ENCODE measurements around the gene SPTAN1.
"Not testable (repeated sequence)": the region's sequence is repeated elsewhere in the genome, so short reads cannot be mapped to it uniquely, and the experiment has no call there.

Gene SPTAN1

DNA sequence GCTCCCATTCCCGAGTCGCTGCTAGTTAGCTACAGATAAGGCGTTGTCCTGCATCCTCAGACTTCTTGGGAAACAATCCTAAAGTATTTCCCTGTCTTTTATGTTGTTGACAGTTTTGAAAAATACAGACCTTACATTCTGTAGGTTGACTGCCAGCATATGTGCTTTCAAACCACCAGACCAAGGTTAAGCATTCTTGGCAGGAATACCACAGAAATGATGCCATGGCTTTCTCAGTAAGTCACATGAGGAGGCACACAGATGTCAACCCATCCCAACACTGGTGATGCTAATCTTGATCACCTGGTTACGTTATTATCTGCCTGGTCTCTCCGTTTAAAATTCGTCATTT lies 47.0 kb upstream of the SPTAN1 start:
- H4K8ac ChIP-seq (ENCODE audit: low read length), result no peak overlapping the region
- H3K9me3 ChIP-seq (ENCODE audit: control insufficient read depth, low read length), result no peaks in the 10 kb centered on the region
- peak overlapping the region; percentile 98 for H3K9ac ChIP-seq (ENCODE audit: low read length)
- H3K36me3 ChIP-seq (ENCODE audit: control insufficient read depth in 1 of 2, insufficient read depth in 2 of 2, low read depth in 1 of 2, low read length in 2 of 2), result peaks cover 12 to 31% of the 10 kb centered on the region in 2 experiments
- no peak overlapping the region for H2AFZ ChIP-seq (ENCODE audit: low read depth, low read length)
- H3K4me1 ChIP-seq (ENCODE audit: control insufficient read depth, insufficient read depth, low read depth, low read length), result peaks cover 7% of the 10 kb centered on the region
- H3K14ac ChIP-seq (ENCODE audit: low read length in 2 of 2), result no peak overlapping the region
- no peaks in the 10 kb centered on the region for H3K27me3 ChIP-seq (ENCODE audit: control insufficient read depth in 1 of 2, insufficient read depth in 1 of 2, low read length in 2 of 2)
- no peak overlapping the region for H2BK12ac ChIP-seq (ENCODE audit: low read length in 2 of 2)
- no peak overlapping the region for H2BK5ac ChIP-seq (ENCODE audit: low read depth, low read length, poor library complexity, severe bottlenecking)
- peaks cover 14% of the 10 kb centered on the region for H3K79me1 ChIP-seq (replicated peaks; ENCODE audit: low read length, poor library complexity, severe bottlenecking)
- no peak overlapping the region for H2AK5ac ChIP-seq (ENCODE audit: low read length, severe bottlenecking)
- no peak overlapping the region for H3K23ac ChIP-seq (ENCODE audit: low read length in 2 of 2)
- H3K18ac ChIP-seq (ENCODE audit: low read depth in 1 of 2, low read length in 2 of 2), result no peak overlapping the region
- WGBS, result 81% methylated on average over 3 of the region's 6 CpGs
- H3K4me2 ChIP-seq (ENCODE audit: low read length, poor library complexity, severe bottlenecking), result peak overlapping the region; percentile 93
- H4K91ac ChIP-seq (ENCODE audit: low read length), result no peak overlapping the region
- no peak overlapping the region for H2BK15ac ChIP-seq (ENCODE audit: low read depth, poor library complexity, severe bottlenecking)
- H3K27ac ChIP-seq (ENCODE audit: low read length, poor library complexity, severe bottlenecking), result peak overlapping the region; percentile 57
- H2BK120ac ChIP-seq (ENCODE audit: low read depth, low read length), result no peak overlapping the region
- peak overlapping the region; percentile 90 to 98 for H3K4me3 ChIP-seq (ENCODE audit: insufficient read depth in 1 of 2, low read depth in 1 of 2, low read length in 2 of 2)
- no peak for DNase-seq
- no peak overlapping the region for H3K4ac ChIP-seq (ENCODE audit: low read depth in 1 of 2, low read length in 2 of 2)

DNA sequence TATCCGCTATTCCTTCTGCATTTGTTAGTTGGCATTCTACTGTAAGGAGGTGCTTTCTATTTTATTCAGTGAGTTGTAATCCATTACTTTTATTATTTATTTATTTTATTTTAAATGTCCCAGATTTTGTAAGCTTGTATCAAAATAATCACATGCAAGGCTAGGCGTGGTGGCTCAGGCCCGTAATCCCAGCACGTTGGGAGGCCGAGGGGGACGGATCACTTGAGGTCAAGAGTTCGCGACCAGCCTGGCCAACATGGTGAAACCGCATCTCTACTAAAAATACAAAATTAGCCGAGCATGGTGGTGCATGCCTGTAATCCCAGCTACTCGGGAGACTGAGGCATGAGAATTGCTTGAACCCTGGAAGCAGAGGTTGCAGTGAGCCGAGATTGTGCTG lies 46.5 kb upstream of the SPTAN1 start:
- not testable (repeated sequence) for H2AK5ac ChIP-seq (ENCODE audit: low read length, severe bottlenecking); H3K14ac ChIP-seq (ENCODE audit: low read length in 2 of 2); H3K18ac ChIP-seq (ENCODE audit: low read depth in 1 of 2, low read length in 2 of 2); H2BK15ac ChIP-seq (ENCODE audit: low read depth, poor library complexity, severe bottlenecking); H3K23ac ChIP-seq (ENCODE audit: low read length in 2 of 2); H3K27ac ChIP-seq (ENCODE audit: low read length, poor library complexity, severe bottlenecking); H2BK120ac ChIP-seq (ENCODE audit: low read depth, low read length); H4K8ac ChIP-seq (ENCODE audit: low read length); DNase-seq; H2AFZ ChIP-seq (ENCODE audit: low read depth, low read length); H3K4me1 ChIP-seq (ENCODE audit: control insufficient read depth, insufficient read depth, low read depth, low read length); H4K91ac ChIP-seq (ENCODE audit: low read length); H2BK12ac ChIP-seq (ENCODE audit: low read length in 2 of 2); H3K27me3 ChIP-seq (ENCODE audit: control insufficient read depth in 1 of 2, insufficient read depth in 1 of 2, low read length in 2 of 2); H2BK5ac ChIP-seq (ENCODE audit: low read depth, low read length, poor library complexity, severe bottlenecking); H3K4ac ChIP-seq (ENCODE audit: low read depth in 1 of 2, low read length in 2 of 2); H3K4me2 ChIP-seq (ENCODE audit: low read length, poor library complexity, severe bottlenecking); H3K9me3 ChIP-seq (ENCODE audit: control insufficient read depth, low read length)
- WGBS, result 96% methylated on average over 9 of the region's 12 CpGs
- Histone ChIP-seq H3K36me3 (ENCODE audit: control insufficient read depth in 1 of 2, insufficient read depth in 2 of 2, low read depth in 1 of 2, low read length in 2 of 2) (peaks cover 14 to 34% of the 10 kb centered on the region in 2 experiments), H3K4me3 (ENCODE audit: insufficient read depth in 1 of 2, low read depth in 1 of 2, low read length in 2 of 2) (peak overlapping the region in 1 of 2 experiments; percentile 98), H3K9ac (ENCODE audit: low read length) (peak overlapping the region; percentile 98), H3K79me1 (replicated peaks; ENCODE audit: low read length, poor library complexity, severe bottlenecking) (peaks cover 14% of the 10 kb centered on the region)

DNA sequence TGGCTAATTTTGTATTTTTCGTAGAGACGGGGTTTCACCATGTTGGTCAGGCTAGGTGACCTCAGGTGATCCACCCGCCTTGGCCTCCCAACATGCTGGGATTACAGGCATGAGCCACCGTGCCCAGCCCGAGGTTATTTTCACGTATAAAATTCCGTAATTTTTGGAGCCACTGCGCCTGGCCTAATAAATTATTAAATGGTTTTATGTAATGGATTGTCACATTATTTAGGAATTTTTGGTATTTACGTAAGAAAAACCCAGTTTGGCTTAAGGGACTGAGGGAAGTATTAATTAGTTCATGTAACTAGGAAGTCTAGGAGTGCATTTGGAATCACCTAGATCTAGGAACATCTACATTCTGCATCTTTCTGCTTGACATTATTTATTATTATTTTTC lies 39.6 kb upstream of the SPTAN1 start:
- Histone ChIP-seq H3K23ac (ENCODE audit: low read length in 2 of 2) (no peak overlapping the region), H3K27me3 (ENCODE audit: control insufficient read depth in 1 of 2, insufficient read depth in 1 of 2, low read length in 2 of 2) (no peaks in the 10 kb centered on the region), H4K91ac (ENCODE audit: low read length) (no peak overlapping the region), H2BK5ac (ENCODE audit: low read depth, low read length, poor library complexity, severe bottlenecking) (no peak overlapping the region), H2BK12ac (ENCODE audit: low read length in 2 of 2) (no peak overlapping the region), H3K27ac (ENCODE audit: low read length, poor library complexity, severe bottlenecking) (no peak overlapping the region), H4K8ac (ENCODE audit: low read length) (no peak overlapping the region), H3K14ac (ENCODE audit: low read length in 2 of 2) (no peak overlapping the region), H3K36me3 (ENCODE audit: control insufficient read depth in 1 of 2, insufficient read depth in 2 of 2, low read depth in 1 of 2, low read length in 2 of 2) (peaks cover 26 to 78% of the 10 kb centered on the region in 2 experiments), H3K4me3 (ENCODE audit: insufficient read depth in 1 of 2, low read depth in 1 of 2, low read length in 2 of 2) (no peak overlapping the region), H3K18ac (ENCODE audit: low read depth in 1 of 2, low read length in 2 of 2) (no peak overlapping the region), H3K4me1 (ENCODE audit: control insufficient read depth, insufficient read depth, low read depth, low read length) (no peaks in the 10 kb centered on the region), H3K79me1 (replicated peaks; ENCODE audit: low read length, poor library complexity, severe bottlenecking) (peaks cover 19% of the 10 kb centered on the region), H3K9ac (ENCODE audit: low read length) (no peak overlapping the region), H3K4me2 (ENCODE audit: low read length, poor library complexity, severe bottlenecking) (no peak overlapping the region), H2AK5ac (ENCODE audit: low read length, severe bottlenecking) (no peak overlapping the region), H2BK15ac (ENCODE audit: low read depth, poor library complexity, severe bottlenecking) (no peak overlapping the region), H3K9me3 (ENCODE audit: control insufficient read depth, low read length) (no peaks in the 10 kb centered on the region), H2AFZ (ENCODE audit: low read depth, low read length) (no peak overlapping the region), H3K4ac (ENCODE audit: low read depth in 1 of 2, low read length in 2 of 2) (no peak overlapping the region), H2BK120ac (ENCODE audit: low read depth, low read length) (no peak overlapping the region)
- WGBS, result 98% methylated on average over 9 of the region's 9 CpGs
- DNase-seq, result no peak

DNA sequence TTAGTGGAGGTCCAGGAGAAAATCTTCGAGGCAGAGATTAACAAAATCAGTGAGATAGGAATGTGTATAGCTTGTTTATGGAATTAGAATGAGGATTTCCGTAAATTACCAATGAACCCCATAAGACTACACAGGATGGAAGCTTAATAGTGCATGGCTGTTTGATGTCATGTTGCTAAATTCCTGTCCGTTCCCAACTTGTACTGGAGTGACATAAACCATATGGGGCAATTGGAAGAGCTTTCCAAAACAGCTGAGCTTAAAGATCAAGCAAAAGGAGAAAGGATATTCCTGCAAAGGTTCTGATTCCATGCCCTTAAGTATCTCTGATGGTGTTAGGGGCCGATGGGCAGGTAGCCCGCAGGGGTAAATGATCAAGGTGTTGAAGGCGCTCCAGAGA lies 30.4 kb upstream of the SPTAN1 start:
- Histone ChIP-seq H2BK5ac (ENCODE audit: low read depth, low read length, poor library complexity, severe bottlenecking) (no peak overlapping the region), H4K91ac (ENCODE audit: low read length) (no peak overlapping the region), H2AK5ac (ENCODE audit: low read length, severe bottlenecking) (no peak overlapping the region), H3K4me1 (ENCODE audit: control insufficient read depth, insufficient read depth, low read depth, low read length) (peaks cover 15% of the 10 kb centered on the region), H3K4ac (ENCODE audit: low read depth in 1 of 2, low read length in 2 of 2) (no peak overlapping the region), H3K27ac (ENCODE audit: low read length, poor library complexity, severe bottlenecking) (no peak overlapping the region), H2BK15ac (ENCODE audit: low read depth, poor library complexity, severe bottlenecking) (no peak overlapping the region), H2BK12ac (ENCODE audit: low read length in 2 of 2) (no peak overlapping the region), H3K4me3 (ENCODE audit: insufficient read depth in 1 of 2, low read depth in 1 of 2, low read length in 2 of 2) (no peak overlapping the region), H4K8ac (ENCODE audit: low read length) (no peak overlapping the region), H3K23ac (ENCODE audit: low read length in 2 of 2) (no peak overlapping the region), H3K9ac (ENCODE audit: low read length) (no peak overlapping the region), H3K18ac (ENCODE audit: low read depth in 1 of 2, low read length in 2 of 2) (no peak overlapping the region), H3K9me3 (ENCODE audit: control insufficient read depth, low read length) (no peaks in the 10 kb centered on the region), H3K36me3 (ENCODE audit: control insufficient read depth in 1 of 2, insufficient read depth in 2 of 2, low read depth in 1 of 2, low read length in 2 of 2) (peaks cover 28 to 68% of the 10 kb centered on the region in 2 experiments), H3K27me3 (ENCODE audit: control insufficient read depth in 1 of 2, insufficient read depth in 1 of 2, low read length in 2 of 2) (no peaks in the 10 kb centered on the region), H2AFZ (ENCODE audit: low read depth, low read length) (no peak overlapping the region), H3K79me1 (replicated peaks; ENCODE audit: low read length, poor library complexity, severe bottlenecking) (peaks cover 8% of the 10 kb centered on the region), H2BK120ac (ENCODE audit: low read depth, low read length) (no peak overlapping the region), H3K14ac (ENCODE audit: low read length in 2 of 2) (no peak overlapping the region), H3K4me2 (ENCODE audit: low read length, poor library complexity, severe bottlenecking) (no peak overlapping the region)
- 95% methylated on average over 6 of the region's 6 CpGs for WGBS
- no peak for DNase-seq

Data from mesenchymal stem cell (in vitro differentiated cells and primary cell).